HAP-1 (cell line): ENCODE data around the gene ANKS1B.
"Not testable (repeated sequence)": the region's sequence is repeated elsewhere in the genome, so short reads cannot be mapped to it uniquely, and the experiment has no call there.

ENCODE experiments used
- DNase-seq, 2 experiments: peaks; one replicate each; pipeline ENCODE4 v3.0.0-alpha.2; 2016 to 2020; ENCODE audit warnings: low spot score in 2 of 2
- H3K27me3 ChIP-seq: fragments of 250-450 bp; sonication (Bioruptor Pico); 2 replicates; pipeline ENCODE4 v1.5.1; 2020; ENCODE audit warnings: low read depth, mild to moderate bottlenecking, moderate library complexity
- H3K36me3 ChIP-seq: fragments of 250-450 bp; sonication (Bioruptor Pico); replicated peaks from 2 replicates; pipeline ENCODE4 v1.5.1; 2020; ENCODE audit warnings: mild to moderate bottlenecking
- H3K4me1 ChIP-seq: fragments of 250-450 bp; sonication (Bioruptor Pico); 2 replicates; pipeline ENCODE4 v1.5.1; 2020; ENCODE audit warnings: mild to moderate bottlenecking
- H3K4me3 ChIP-seq: fragments of 250-450 bp; sonication (Bioruptor Pico); 2 replicates; pipeline ENCODE4 v1.5.1; 2020; ENCODE audit warnings: mild to moderate bottlenecking, moderate library complexity
- H3K9me3 ChIP-seq: fragments of 250-450 bp; sonication (Bioruptor Pico); 2 replicates; pipeline ENCODE4 v1.5.1; 2020; ENCODE audit warnings: mild to moderate bottlenecking, moderate library complexity
- in situ Hi-C: fragments of 300-500 bp; cut with MboI; formaldehyde crosslinking; loops from 3 replicates; pipeline ENCODE4 v1.14.3; 2020; ENCODE audit warnings: low sequenced_read_pairs, inconsistent platforms, mixed read lengths

The ANKS1B gene

DNA sequence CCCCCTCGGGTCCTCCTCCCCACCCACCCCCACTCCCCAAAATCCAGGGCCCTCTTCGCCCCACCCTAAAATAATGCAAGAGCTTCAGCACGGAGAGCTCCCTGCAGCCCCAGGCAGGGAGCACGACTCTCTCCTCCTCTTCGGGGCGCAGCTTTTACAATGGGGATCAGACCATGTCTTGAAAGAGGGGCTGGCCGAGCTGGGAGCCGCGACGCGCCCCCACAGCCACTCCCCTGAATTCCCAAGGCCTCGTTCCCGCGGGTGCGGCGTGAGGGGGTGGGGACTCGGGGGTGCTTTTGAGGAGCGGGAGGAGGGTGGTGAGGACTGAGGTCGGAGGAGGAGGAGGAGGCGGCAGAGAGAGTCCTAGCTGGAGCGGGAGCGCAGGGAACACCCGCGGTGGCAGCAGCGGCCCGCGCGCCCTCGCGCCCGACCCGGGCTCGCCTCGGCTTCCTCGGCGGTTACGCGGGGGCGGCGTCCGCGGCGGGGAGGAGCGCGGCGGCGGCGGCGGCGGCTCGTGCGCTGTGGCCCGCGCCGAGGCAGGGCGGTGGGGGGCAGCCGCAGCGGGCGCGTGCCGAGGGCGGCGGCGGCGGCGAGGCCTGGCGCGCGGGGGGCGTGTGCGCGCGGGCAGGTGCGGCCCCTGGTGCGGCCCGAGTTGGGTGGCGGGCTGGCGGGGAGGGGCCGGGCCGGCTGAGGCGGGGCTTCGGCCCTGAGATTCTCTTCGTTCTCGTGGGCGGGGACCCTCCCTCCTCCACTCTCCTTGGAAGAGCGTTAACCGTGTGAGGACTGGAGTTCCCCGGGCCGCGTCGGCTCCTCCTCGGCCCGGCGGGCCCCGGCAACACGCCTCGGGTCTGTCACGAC, at the start of gene ANKS1B:
Gene ANKS1B (minus strand): TSS at position 666 of the 858 bp plus-strand sequence. CDS start 699 bp downstream, outside the sequence.
- DNase-seq, result peak; percentile 67 to 80
- Histone ChIP-seq H3K36me3 (no peaks in the 10 kb centered on the region), H3K27me3 (peaks cover 26% of the 10 kb centered on the region), H3K4me3 (peak within 1 kb of the TSS; percentile 41), H3K4me1 (peaks cover 7% of the 10 kb centered on the region; the same call in 1 of the 2 replicates), H3K9me3 (no peaks in the 10 kb centered on the region)
- in situ Hi-C loops, result no loop called here

DNA sequence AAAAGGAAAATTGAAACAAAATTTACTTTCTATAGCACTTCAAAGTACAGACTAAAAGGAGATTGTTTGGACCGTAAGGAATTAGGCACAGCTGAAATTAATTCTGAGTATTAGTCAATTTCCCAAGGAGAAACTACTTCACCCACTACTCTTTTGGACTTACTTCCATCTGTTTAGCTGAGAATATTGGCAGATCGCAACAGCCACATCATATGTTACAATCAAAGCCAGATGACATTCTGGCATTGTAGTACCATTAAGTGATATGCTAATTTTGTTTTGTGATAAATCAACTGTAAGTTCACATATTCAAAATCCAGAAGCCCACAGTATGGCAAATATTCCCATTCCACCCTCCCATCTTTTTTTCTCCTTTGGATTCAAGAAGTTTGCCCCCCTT, 47.1 kb upstream of the ANKS1B start:
- no peaks in the 10 kb centered on the region; the same call in 1 of the 2 replicates for H3K36me3 ChIP-seq
- H3K4me3 ChIP-seq, result no peak overlapping the region
- H3K9me3 ChIP-seq, result no peaks in the 10 kb centered on the region
- no peak for DNase-seq
- in situ Hi-C loops, result no loop called here
- no peaks in the 10 kb centered on the region for H3K27me3 ChIP-seq
- H3K4me1 ChIP-seq, result no peaks in the 10 kb centered on the region

DNA sequence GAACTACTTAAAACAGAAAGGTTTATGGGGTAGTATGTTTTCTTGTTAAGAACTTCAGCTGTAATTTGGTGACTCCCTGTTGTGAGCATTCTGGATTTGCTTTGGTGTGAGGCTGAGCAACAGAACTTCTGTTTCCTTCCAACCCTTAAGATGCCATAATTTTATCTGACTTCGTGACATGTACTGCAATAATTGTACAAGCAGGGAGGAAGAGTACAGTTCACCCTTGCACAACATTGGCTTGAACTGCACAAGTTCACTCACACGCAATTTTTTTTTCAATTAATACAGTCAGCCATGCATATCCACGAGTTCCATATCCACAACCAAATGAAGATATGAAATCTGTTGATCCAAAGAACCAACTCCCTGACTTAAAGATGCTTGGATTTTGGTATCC, 42.9 kb upstream of the ANKS1B start:
- Histone ChIP-seq H3K27me3 (no peaks in the 10 kb centered on the region), H3K36me3 (no peaks in the 10 kb centered on the region; the same call in 1 of the 2 replicates), H3K9me3 (no peaks in the 10 kb centered on the region), H3K4me3 (no peak overlapping the region), H3K4me1 (no peaks in the 10 kb centered on the region)
- DNase-seq, result no peak
- in situ Hi-C loops, result no loop called here

DNA sequence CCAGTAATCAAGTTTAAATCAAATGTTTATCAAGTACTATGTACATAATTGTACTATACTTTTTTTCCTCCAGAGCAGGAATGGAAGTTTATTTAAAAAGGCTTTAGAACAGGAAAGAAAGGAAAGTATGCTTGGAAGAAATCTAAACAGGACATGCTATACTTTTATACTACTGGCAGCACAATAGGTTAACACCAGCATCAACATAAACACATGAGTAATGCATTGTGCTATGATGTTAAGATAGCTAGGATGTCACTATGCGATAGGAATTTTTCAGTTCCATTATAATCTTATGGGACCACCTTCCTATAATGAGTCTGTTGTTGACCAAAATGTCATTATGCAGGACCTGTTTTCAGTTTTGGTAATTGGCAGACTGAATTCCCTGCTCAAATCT, 41.5 kb upstream of the ANKS1B start:
- in situ Hi-C loops, result no loop called here
- peaks cover 2% of the 10 kb centered on the region; the same call in 1 of the 2 replicates for H3K9me3 ChIP-seq
- no peaks in the 10 kb centered on the region for H3K27me3 ChIP-seq
- no peak for DNase-seq
- H3K36me3 ChIP-seq, result no peaks in the 10 kb centered on the region
- no peak overlapping the region for H3K4me3 ChIP-seq
- H3K4me1 ChIP-seq, result no peaks in the 10 kb centered on the region

DNA sequence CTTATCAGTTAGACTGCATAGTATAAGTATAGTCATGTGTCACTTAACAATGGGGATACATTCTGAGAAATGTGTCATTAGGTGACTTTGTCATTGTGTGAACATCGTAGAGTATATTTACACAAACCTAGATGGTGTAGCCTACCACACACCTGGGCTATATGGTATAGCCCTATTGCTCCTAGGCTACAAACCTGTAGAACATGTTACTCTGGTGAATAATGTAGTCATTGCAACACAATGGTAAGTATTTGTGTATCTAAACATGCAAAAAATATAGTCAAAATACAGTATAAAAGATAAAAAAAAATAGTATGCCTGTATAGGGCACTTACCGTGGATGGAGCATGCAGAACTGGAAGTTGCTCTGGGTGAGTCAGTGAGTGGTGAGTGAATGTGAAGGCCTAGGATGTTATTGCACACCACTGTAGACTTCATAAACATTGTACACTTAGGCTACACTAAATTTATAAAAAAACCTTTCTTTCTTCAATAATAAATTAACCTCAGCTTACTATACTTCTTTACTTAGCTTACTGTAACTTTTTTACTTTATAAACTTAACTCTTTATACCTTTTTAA, 40.3 kb upstream of the ANKS1B start:
- in situ Hi-C loops, result no loop called here
- no peak overlapping the region for H3K4me3 ChIP-seq
- H3K36me3 ChIP-seq, result no peaks in the 10 kb centered on the region
- no peaks in the 10 kb centered on the region for H3K4me1 ChIP-seq
- H3K27me3 ChIP-seq, result no peaks in the 10 kb centered on the region
- no peak for DNase-seq
- H3K9me3 ChIP-seq, result peaks cover 2% of the 10 kb centered on the region; the same call in 1 of the 2 replicates

DNA sequence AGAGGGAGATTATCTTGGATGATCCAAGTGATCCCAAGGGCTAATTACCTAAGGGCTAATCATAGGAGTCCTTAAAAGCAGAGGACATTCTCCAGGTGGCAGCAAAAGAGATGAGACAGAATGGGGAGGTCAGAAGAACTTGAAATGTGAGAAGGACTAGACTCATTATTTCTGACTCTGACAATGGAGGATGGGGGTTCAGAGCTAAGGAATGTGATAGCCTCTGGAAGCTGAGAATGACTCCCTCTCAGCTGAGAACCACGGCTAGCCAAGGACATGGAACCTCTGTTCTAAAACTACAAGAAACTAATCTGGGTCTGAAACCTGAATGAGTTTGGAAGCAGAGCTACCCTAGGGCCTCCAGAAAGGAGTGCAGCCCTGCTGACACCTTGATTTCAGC, 35.6 kb upstream of the ANKS1B start:
- Histone ChIP-seq H3K9me3 (peaks cover 2% of the 10 kb centered on the region; the same call in 1 of the 2 replicates), H3K36me3 (no peaks in the 10 kb centered on the region), H3K27me3 (no peaks in the 10 kb centered on the region), H3K4me3 (no peak overlapping the region), H3K4me1 (no peaks in the 10 kb centered on the region)
- in situ Hi-C loops, result no loop called here
- DNase-seq, result no peak

DNA sequence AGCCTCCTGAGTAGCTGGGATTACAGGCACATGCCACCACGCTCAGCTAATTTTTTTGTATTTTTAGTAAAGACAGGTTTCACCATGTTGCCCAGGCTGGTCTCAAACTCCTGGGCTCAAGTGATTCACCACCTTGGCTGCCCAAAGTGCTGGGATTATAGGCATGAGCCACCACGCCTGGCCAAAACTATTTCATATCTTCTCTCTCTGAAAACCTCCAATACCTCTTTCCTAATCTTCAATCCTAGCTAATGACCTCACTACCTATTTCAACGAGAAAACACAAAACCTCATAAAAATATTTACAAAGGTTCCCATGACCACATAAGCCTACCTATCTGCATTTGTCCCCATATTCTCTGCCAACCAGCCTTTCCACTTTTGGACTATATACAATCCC, 32.3 kb upstream of the ANKS1B start:
- Histone ChIP-seq H3K27me3 (no peaks in the 10 kb centered on the region), H3K9me3 (peaks cover 2% of the 10 kb centered on the region; the same call in 1 of the 2 replicates), H3K36me3 (no peaks in the 10 kb centered on the region), H3K4me3 (no peak overlapping the region), H3K4me1 (no peaks in the 10 kb centered on the region)
- in situ Hi-C loops, result no loop called here
- DNase-seq, result no peak

DNA sequence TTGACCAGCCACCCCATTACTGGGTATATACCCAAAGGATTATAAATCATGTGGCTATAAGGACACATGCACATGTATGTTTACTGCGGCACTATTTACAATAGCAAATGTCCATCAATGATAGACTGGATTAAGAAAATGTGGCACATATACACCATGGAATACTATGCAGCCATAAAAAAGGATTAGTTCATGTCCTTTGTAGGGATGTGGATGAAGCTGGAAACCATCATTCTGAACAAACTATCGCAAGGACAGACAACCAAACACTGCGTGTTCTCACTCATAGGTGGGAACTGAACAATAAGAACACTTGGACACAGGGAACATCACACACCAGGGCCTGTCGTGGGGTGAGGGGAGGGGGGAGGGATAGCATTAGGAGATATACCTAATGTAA, 31.6 kb upstream of the ANKS1B start:
- H3K4me1 ChIP-seq, H3K4me3 ChIP-seq, H3K9me3 ChIP-seq, H3K27me3 ChIP-seq, H3K36me3 ChIP-seq, DNase-seq, in situ Hi-C loops: not testable (repeated sequence)

DNA sequence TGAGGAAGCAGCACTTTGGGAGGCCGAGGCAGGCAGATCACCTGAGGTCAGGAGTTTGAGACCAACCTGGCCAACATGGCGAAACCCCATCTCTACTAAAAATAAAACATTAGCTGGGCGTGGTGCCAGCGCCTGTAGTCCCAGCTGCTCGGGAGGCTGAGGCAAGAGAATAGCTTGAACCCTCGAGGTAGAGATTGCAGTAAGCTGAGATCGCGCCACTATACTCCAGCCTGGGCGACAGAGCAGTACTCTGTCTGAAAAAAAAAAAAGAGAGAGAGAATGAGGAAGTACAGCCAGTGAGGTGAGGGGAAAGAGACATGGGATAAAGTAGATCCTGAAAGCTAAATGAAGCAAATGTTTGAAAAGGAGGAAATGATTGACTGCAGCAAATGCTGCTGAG, 21.1 kb upstream of the ANKS1B start:
- H3K4me1 ChIP-seq, in situ Hi-C loops, H3K9me3 ChIP-seq, H3K36me3 ChIP-seq, H3K4me3 ChIP-seq, H3K27me3 ChIP-seq, DNase-seq: not testable (repeated sequence)

DNA sequence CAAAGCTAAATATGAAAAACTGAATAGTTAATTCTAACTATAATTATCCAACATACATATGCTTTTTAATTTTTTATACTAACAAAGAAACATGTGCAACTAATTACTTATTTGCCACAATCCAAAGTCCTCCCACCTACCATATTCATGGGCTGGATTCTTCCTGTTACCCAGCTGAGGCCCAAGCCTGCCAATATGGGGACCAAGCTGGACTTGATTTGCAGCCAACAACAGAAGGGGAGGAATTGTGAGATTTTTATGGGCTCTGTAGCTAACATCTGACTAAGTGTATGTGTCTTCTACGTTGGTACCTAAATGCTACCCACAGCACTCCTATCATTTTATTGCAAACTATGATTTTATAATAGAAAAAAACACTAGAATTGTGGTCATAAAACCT, 13.1 kb upstream of the ANKS1B start:
- in situ Hi-C loops, result no loop called here
- Histone ChIP-seq H3K36me3 (no peaks in the 10 kb centered on the region), H3K4me1 (peaks cover 4% of the 10 kb centered on the region; the same call in 1 of the 2 replicates), H3K27me3 (no peaks in the 10 kb centered on the region), H3K4me3 (no peak overlapping the region), H3K9me3 (no peaks in the 10 kb centered on the region)
- DNase-seq, result no peak

DNA sequence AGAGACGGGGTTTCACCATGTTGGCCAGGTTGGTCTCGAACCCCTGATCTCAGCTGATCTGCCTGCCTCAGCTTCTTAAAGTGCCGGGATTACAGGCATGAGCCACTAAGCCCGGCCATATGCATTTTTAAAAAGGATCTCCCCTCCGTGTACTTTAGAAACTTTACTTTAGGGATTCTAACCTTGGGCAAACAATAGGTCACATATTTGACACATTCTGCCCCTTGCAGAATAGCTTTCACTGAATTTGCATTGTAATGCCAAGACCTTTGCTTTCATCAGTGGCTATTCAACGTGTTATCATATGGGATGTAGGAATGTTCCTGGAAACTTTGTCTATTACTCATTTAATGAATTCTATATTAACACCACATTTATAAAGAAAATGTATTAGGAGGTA, 11.4 kb upstream of the ANKS1B start:
- Histone ChIP-seq H3K36me3 (no peaks in the 10 kb centered on the region), H3K9me3 (no peaks in the 10 kb centered on the region), H3K27me3 (no peaks in the 10 kb centered on the region), H3K4me3 (no peak overlapping the region), H3K4me1 (peaks cover 4% of the 10 kb centered on the region; the same call in 1 of the 2 replicates)
- peak; percentile 12 to 72 for DNase-seq
- in situ Hi-C loops, result no loop called here

DNA sequence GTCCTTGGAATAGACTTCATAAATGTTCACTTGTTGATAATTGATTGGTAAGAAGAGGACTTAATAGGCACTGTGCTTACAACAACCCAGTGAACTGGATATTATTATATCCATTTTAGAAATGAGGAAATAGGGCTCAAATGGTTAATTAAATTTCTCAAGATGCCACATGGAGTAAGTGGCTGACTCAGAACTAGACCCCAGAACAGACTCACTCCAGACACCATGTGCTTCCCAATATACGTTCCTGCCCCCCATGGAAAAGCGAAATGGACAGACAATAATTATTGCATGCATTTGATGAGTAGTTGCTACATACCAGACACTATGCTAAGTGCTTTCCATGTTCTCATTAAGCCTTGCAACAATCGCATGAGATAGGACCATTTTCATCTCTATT, 895 bp upstream of the ANKS1B start:
- Histone ChIP-seq H3K4me3 (no peak overlapping the region), H3K36me3 (no peaks in the 10 kb centered on the region), H3K4me1 (peaks cover 7% of the 10 kb centered on the region; the same call in 1 of the 2 replicates), H3K9me3 (no peaks in the 10 kb centered on the region), H3K27me3 (peaks cover 18% of the 10 kb centered on the region)
- DNase-seq, result no peak
- in situ Hi-C loops, result no loop called here

DNA sequence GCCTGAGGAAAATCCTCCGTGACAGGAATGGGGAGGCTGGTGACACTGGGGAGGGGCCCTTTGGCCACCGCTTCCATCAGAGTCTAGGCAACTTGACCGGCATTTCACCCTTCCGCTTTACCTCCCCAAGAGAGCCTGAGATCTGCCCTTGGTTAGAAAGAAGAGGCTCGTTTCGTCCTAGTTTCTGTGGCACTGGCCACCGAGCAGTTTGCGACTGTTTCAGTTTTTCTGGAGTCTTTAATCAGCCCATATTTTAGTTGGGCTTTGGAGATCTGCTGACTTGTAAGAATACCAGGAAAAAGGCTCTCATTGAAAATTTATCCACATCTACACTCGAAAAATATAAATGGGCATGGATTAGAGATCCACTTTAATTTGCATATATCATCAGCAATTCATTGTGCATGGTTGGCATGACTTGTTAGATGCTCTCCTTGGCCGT, 414 bp upstream of the ANKS1B start:
- H3K27me3 ChIP-seq, result peaks cover 23% of the 10 kb centered on the region
- peaks cover 7% of the 10 kb centered on the region; the same call in 1 of the 2 replicates for H3K4me1 ChIP-seq
- no peak for DNase-seq

More for the DNA sequence above, 414 bp upstream of the ANKS1B start:
- in situ Hi-C loops, result no loop called here
- Histone ChIP-seq H3K4me3 (peak overlapping the region; percentile 41), H3K9me3 (no peaks in the 10 kb centered on the region), H3K36me3 (no peaks in the 10 kb centered on the region)
